NCI-H460 (cell line): Measurements from ENCODE around the gene ZFYVE16. TPM values are rescaled to one million over a fixed set of nuclear protein-coding genes. Genes with fewer than 3 reads are reported as not detected.
A peak's percentile ranks its signal among the peaks of the same experiment; 100 is the strongest.
"Not testable (repeated sequence)": the region's sequence is repeated elsewhere in the genome, so short reads cannot be mapped to it uniquely, and the experiment has no call there.

Source experiments
- DNase-seq: peaks from one replicate; pipeline ENCODE4 v3.0.0-alpha.2; 2016; ENCODE audit warnings: low read depth; ENCODE audit errors: extremely low read depth
- small RNA-seq, 2 experiments: library from RNA; depleted of rRNA; stranded (forward); fragments of <200 nt; gene quantifications; one replicate each; pipeline ENCODE3, GENCODE V24; 2014
- total RNA-seq: library from RNA; depleted of rRNA; stranded (reverse); fragments of >200 nt; shearing (Covaris generic); gene quantifications from 2 replicates; pipeline ENCODE4 v1.2.3, GENCODE V29; 2014; rRNA removed

The ZFYVE16 gene
- total RNA-seq, 1 experiment from 2014 or later, result 32.8 TPM

GRCh38 chr5:80482578-80482977 is 74.7 kb downstream of the ZFYVE16 start:
- no peak for DNase-seq

- DNase-seq, result no peak
Measured at GRCh38 chr5:80483636-80484232, 75.9 kb downstream of the ZFYVE16 start.

GRCh38 chr5:80487444-80487828 is 79.6 kb downstream of the ZFYVE16 start:
- DNase-seq, result no peak

- DNase-seq, result peak; percentile 90
Measured at GRCh38 chr5:80487829-80488721, 80.2 kb downstream of the ZFYVE16 start, which contains the start of gene FAM151B. TSS of gene FAM151B (plus strand) at chr5:80488100. CDS start at chr5:80488124, 24 bp downstream.

GRCh38 chr5:80491296-80491695 is 83.4 kb downstream of the ZFYVE16 start:
- no peak for DNase-seq

- DNase-seq, result no peak
Measured at GRCh38 chr5:80492741-80493140, 84.9 kb downstream of the ZFYVE16 start.

GRCh38 chr5:80493443-80493842 is 85.6 kb downstream of the ZFYVE16 start:
- DNase-seq, result not testable (repeated sequence)

- DNase-seq, result no peak
Measured at GRCh38 chr5:80495891-80496290, 88.0 kb downstream of the ZFYVE16 start.

GRCh38 chr5:80502800-80503199 is 94.9 kb downstream of the ZFYVE16 start:
- no peak for DNase-seq

GRCh38 chr5:80503641-80504040 is 95.8 kb downstream of the ZFYVE16 start:
- no peak for DNase-seq

- DNase-seq, result no peak
Measured at GRCh38 chr5:80504833-80505232, 97.0 kb downstream of the ZFYVE16 start.

GRCh38 chr5:80507663-80508062 is 99.8 kb downstream of the ZFYVE16 start:
- DNase-seq, result no peak

GRCh38 chr5:80508844-80509243 is 101.0 kb downstream of the ZFYVE16 start:
- DNase-seq, result no peak

- DNase-seq, result no peak
Measured at GRCh38 chr5:80509362-80509761, 101.5 kb downstream of the ZFYVE16 start.

- no peak for DNase-seq
Measured at GRCh38 chr5:80516826-80517225, 109.0 kb downstream of the ZFYVE16 start.

Small RNAs within 50 kb of the gene (small RNA-seq; reads per million reads assigned to genes)
- 0 reads per million in 2 experiments for gene RNU6-211P

Other genes with a start within 250 kb of the ZFYVE16 start
- 5.9 and 6.9 TPM in 2 replicates for gene SERINC5, start 152.0 kb upstream of the ZFYVE16 start, total RNA-seq
- gene SPZ1, start 88.1 kb upstream of the ZFYVE16 start, total RNA-seq, result not detected in 2 replicates
- 2.3 TPM in 2 replicates for gene FAM151B, start 80.0 kb downstream of the ZFYVE16 start, total RNA-seq
- gene ANKRD34B, start 162.2 kb downstream of the ZFYVE16 start, total RNA-seq, result not detected in 2 replicates
- 12.2 and 14.6 TPM in 2 replicates for gene MSH3, start 246.6 kb downstream of the ZFYVE16 start, total RNA-seq
- 19.5 and 23.0 TPM in 2 replicates for gene DHFR, start 246.9 kb downstream of the ZFYVE16 start, total RNA-seq